Right lobe of liver (tissue), 4 donors: ENCODE data around the gene LOXL3.

Source experiments
- POLR2A ChIP-seq: fragments of 450-650 bp; IDR thresholded peaks from one replicate; pipeline ENCODE4 v1.6.1; 2017; ENCODE audit warnings: antibody characterized with exemption, mild to moderate bottlenecking
- TF ChIP-seq, protein P1 (sequence below), 4 donors: fragments of 200-600 bp in 3 of 4; fragments of 450-650 bp in 1 of 4; IDR thresholded peaks; one replicate each; pipeline versions ENCODE4 v1.5.1 to v1.8.0; 2016 to 2022; ENCODE audit warnings: antibody characterized with exemption in 4 of 4, mild to moderate bottlenecking in 2 of 4
- donor health status: DM: no; HTN: no; CAD: no.
- donor health status: DM: no; HTN: no; CAD: no.
- donor health status: DM: no; HTN: yes; CAD: no.

DNA sequence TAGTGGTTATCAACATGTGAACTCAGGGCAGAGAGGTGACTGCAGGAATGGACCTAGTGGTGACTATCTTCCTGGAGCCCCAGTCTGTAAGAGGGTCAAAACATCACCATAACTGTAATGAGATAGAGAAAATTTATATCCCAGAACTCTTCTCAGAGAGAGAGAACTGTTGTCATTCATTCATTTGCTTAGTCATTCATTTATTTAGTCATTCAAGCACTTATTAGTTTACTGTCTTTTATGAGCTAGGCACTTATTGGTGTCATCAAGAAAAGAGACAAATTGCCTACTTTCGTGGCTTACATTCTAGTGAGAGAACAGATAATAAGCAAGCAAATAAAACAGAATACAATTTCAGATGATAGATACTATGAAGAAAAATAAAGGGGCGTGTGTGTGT is 34.9 kb upstream of the LOXL3 start:
- TF ChIP-seq POLR2A: no peak
- TF ChIP-seq, protein P1, sequence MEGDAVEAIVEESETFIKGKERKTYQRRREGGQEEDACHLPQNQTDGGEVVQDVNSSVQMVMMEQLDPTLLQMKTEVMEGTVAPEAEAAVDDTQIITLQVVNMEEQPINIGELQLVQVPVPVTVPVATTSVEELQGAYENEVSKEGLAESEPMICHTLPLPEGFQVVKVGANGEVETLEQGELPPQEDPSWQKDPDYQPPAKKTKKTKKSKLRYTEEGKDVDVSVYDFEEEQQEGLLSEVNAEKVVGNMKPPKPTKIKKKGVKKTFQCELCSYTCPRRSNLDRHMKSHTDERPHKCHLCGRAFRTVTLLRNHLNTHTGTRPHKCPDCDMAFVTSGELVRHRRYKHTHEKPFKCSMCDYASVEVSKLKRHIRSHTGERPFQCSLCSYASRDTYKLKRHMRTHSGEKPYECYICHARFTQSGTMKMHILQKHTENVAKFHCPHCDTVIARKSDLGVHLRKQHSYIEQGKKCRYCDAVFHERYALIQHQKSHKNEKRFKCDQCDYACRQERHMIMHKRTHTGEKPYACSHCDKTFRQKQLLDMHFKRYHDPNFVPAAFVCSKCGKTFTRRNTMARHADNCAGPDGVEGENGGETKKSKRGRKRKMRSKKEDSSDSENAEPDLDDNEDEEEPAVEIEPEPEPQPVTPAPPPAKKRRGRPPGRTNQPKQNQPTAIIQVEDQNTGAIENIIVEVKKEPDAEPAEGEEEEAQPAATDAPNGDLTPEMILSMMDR (IDR thresholded peaks at IDR 0.05): no peak
